GM19372 (cell line): ENCODE results near the gene ARID5A.
"Not testable (repeated sequence)": the region's sequence is repeated elsewhere in the genome, so short reads cannot be mapped to it uniquely, and the experiment has no call there.

Source experiments
- ATAC-seq: cut with Tn5 transposase; IDR thresholded peaks from one replicate; pipeline ENCODE4 v1.9.1; 2021; ENCODE audit warnings: mild to moderate bottlenecking, low read depth, moderate library complexity; ENCODE audit not compliant: unreplicated experiment

The ARID5A gene

GRCh38 chr2:96553176-96553956, 16.8 kb downstream of the ARID5A start:
- ATAC-seq, result no peak

- ATAC-seq, result not testable (repeated sequence)
Measured at GRCh38 chr2:96553957-96554292, 17.4 kb downstream of the ARID5A start.

- no peak for ATAC-seq
Measured at GRCh38 chr2:96554293-96555145, 18.0 kb downstream of the ARID5A start.

GRCh38 chr2:96555146-96555610, 18.6 kb downstream of the ARID5A start:
- no peak for ATAC-seq

GRCh38 chr2:96556441-96557330, 20.1 kb downstream of the ARID5A start:
- ATAC-seq, result no peak

- ATAC-seq, result not testable (repeated sequence)
Measured at GRCh38 chr2:96557421-96557820, 20.9 kb downstream of the ARID5A start.

- ATAC-seq, result no peak
Measured at GRCh38 chr2:96558061-96558460, 21.5 kb downstream of the ARID5A start.

GRCh38 chr2:96558485-96558884, 21.9 kb downstream of the ARID5A start:
- ATAC-seq, result no peak

GRCh38 chr2:96564026-96564425, 27.5 kb downstream of the ARID5A start:
- no peak for ATAC-seq

- ATAC-seq, result no peak
Measured at GRCh38 chr2:96564563-96564962, 28.0 kb downstream of the ARID5A start.

GRCh38 chr2:96565111-96565510, 28.6 kb downstream of the ARID5A start:
- no peak for ATAC-seq

- ATAC-seq, result no peak
Measured at GRCh38 chr2:96568094-96568493, 31.5 kb downstream of the ARID5A start.

GRCh38 chr2:96574364-96574763, 37.8 kb downstream of the ARID5A start:
- no peak for ATAC-seq

GRCh38 chr2:96575785-96576456, 39.4 kb downstream of the ARID5A start:
- no peak for ATAC-seq

GRCh38 chr2:96577501-96577900, 40.9 kb downstream of the ARID5A start:
- ATAC-seq, result no peak

GRCh38 chr2:96578731-96579130, 42.2 kb downstream of the ARID5A start:
- ATAC-seq, result no peak

GRCh38 chr2:96579422-96579821, 42.9 kb downstream of the ARID5A start:
- ATAC-seq, result no peak

GRCh38 chr2:96580771-96581170, 44.2 kb downstream of the ARID5A start:
- ATAC-seq, result no peak

GRCh38 chr2:96584017-96584416, 47.5 kb downstream of the ARID5A start:
- ATAC-seq, result no peak

GRCh38 chr2:96587843-96588242, 51.3 kb downstream of the ARID5A start:
- ATAC-seq, result no peak
